Right hindlimb (tissue), 1 donor: Measurements from ENCODE around the gene SNTG2.
"Not testable (repeated sequence)": the region's sequence is repeated elsewhere in the genome, so short reads cannot be mapped to it uniquely, and the experiment has no call there.

Experiments used
- DNase-seq: peaks from one replicate; pipeline ENCODE4 v3.0.0-alpha.2; 2018

Gene SNTG2

GRCh38 chr2:1060372-1060771 is 109.7 kb downstream of the SNTG2 start:
- no peak for DNase-seq

- DNase-seq: no peak
Measured at GRCh38 chr2:1060987-1061386, 110.3 kb downstream of the SNTG2 start.

DNA sequence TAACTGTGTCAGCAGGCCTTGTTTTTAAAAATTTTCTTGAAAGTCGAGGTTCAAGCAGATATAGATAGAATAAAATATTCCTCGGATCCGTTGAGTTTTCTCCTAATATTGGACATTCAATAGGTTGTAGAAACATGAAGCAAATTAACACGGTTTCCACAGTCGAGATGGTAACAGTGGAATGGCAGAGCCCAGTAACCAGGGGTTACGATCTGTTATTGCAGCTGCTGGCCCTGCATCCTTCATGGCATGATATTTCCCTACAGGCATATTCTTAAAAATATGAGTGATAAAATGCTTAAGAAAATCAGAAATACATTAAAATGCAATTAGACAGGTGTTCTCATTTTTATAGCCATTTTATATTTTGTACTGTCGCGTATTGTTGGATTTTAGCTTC is 117.6 kb downstream of the SNTG2 start:
- no peak for DNase-seq

GRCh38 chr2:1068822-1069221 is 118.2 kb downstream of the SNTG2 start:
- DNase-seq: no peak

GRCh38 chr2:1069847-1070246 is 119.2 kb downstream of the SNTG2 start:
- DNase-seq: no peak

DNA sequence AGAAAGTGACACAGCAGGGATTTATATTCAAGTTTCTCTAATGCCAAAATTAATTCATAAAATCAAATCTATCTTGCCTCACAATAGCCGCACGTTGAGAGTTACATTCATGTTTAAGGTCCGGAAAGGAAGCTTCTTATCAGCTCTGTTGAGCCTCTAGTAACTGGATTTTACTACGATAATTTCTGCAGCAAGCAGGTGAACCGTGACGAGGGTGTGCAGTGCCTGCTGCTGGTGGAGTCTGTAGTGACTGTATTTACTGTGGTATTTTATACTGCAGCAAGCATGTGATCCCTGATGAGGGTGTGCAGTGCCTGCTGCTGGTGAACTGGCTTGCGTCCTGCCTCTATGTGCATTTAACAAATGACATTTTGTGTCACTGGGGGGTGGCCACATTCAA is 120.0 kb downstream of the SNTG2 start:
- no peak for DNase-seq

- no peak for DNase-seq
Measured at GRCh38 chr2:1071650-1072049, 121.0 kb downstream of the SNTG2 start.

GRCh38 chr2:1072250-1072649 is 121.6 kb downstream of the SNTG2 start:
- DNase-seq: no peak

GRCh38 chr2:1077911-1078310 is 127.3 kb downstream of the SNTG2 start:
- DNase-seq: no peak

DNA sequence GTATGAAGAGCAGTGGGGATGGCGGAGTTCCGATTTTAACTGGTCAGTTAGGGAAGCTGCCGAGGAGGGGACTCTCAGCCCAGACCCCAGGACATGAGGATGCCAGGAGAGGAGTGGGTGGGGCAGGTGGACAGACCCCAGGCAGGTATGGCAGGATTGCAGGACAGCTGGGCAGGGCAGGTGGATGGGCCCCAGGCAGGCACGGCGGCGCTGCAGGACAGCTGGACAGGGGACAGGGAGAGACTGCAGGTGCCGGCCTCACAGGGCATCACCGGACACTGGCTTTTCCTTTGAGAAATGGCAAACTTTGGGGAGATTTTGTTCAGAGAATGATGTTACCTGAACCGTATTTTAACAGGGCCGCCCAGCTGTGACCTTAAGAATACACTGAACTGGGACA is 127.7 kb downstream of the SNTG2 start:
- no peak for DNase-seq

DNA sequence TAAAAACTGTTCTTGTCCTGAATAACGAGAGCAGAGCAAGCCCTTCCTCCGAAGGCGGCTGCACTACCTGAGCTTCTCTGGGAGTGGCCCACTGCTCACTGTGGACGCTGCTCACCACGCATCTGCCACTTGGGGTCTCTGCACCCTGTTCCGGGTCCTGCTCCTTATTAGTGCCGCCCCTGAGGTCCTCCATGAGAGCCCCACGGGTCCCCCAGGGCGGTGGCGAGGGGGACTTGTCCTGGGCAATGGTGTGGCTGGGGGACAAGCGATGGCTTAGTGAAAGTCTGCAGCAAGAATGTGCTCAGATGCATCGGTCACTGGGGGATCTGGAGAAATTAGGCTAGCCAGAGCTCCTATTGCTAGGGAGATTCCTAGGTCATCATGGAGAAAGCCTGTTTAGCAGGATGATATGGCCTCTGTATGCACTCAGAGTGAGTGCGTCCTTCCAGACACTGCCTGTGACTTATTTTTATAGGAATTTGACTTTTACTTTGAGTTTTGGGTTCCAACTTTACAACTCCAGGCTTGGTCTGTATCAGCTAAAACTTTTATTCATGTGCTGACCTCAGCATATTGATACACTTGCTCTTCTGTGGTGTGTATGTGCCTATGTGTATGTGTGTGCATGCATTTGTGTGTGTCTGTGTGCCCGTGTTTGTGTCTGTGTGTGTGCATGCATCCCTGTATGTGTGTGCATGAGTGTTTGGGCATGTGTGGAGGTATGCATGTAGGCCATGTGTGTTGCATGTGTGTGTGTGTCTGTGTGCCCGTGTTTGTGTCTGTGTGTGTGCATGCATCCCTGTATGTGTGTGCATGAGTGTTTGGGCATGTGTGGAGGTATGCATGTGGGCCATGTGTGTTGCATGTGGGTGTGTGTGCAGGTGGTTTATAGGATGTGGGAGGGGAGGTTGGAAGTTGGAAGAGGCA is 129.5 kb downstream of the SNTG2 start:
- DNase-seq: no peak

- DNase-seq: peak; percentile 77
Measured at GRCh38 chr2:1081451-1082225, 131.0 kb downstream of the SNTG2 start.

DNA sequence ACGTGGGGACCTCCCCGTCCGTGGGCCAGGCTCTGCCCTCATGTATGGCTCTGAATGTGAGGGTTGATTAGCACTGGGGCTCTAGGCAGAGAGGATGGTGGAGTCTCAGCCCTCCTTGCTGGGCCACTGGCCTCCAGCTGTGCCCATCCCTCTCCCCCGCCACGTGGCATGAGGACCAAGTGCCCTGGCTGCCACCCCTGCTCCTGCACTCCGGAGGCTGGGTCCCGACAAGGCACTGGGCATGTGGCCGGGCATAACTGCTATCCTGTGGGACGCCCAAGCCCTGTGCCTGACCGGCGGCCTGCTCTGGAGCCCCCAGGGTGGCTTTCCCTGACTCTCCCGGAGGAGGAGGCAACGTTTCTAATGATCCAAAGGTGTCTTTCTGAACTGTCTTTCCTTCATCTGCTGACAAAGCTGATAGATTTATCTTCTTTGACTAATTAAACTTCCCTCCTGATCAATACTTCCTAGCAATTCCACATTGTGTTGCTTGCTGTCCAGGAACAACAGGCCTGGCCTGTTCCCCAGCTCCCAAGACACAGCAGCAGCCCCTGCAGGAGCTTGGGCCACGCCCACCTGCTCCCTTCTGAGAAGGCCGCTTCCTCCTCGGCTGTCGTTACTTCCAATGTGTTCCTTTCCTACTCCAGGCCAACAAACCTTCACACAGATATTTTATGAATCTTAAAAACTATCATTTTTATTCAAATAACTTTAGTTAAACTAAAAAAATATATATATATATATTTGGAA is 132.0 kb downstream of the SNTG2 start:
- no peak for DNase-seq

GRCh38 chr2:1088192-1088860 is 137.7 kb downstream of the SNTG2 start:
- no peak for DNase-seq

- DNase-seq: no peak
Measured at GRCh38 chr2:1088940-1089339, 138.3 kb downstream of the SNTG2 start.

DNA sequence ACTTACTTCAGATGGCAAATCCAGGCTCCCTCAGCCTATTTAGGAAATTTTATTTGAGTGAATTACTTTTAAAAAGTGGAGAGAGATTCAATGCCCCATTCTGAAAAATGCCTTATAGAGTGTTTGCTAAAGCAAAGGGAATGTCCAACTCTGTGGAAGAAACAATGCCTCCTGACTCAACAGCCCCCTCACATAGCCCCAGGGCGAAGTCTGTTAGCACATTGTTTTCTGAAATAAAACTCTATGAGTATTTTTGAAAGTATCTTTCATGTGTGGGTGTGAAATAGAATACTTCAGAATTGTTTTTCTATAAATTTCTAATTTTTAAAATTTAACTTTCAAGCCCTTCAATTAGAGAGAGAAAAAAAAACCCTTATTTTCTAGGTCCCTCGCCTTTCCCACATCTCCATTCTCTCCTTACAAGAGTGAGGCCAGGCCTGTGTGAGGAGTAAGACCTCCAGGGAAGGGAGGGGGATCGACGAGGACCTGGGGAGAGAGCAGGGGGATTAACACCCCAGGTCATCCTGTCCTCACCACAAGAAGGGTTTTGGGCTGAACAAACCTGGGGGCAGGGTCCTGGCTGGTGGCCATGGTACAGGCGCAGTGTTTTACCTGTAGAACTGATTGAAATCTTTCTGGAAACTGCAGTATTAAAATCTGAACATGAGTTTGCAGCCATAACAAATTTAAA is 141.4 kb downstream of the SNTG2 start:
- no peak for DNase-seq

- DNase-seq: not testable (repeated sequence)
Measured at GRCh38 chr2:1093668-1094067, 143.0 kb downstream of the SNTG2 start.

DNA sequence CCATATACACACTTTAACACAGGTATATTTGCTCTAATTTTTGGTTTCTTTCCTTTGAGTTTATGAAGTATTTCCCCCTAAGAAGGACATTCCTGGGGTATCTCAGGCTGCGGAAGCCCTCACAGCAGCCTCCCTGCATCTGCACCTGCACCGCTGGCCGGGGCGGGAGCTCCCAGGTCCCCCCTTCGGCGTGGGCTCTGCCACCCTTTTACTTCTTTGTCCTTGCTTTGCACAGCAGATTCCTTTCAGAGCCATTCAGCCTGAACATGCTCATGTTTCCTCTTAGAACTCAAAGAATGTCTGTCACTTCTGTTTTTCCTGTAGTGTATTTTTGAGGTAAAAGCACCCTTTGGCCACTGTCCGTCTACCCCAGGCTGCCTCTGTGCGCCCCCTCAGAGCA is 146.5 kb downstream of the SNTG2 start:
- DNase-seq: no peak

GRCh38 chr2:1099418-1099817 is 148.8 kb downstream of the SNTG2 start:
- no peak for DNase-seq

- no peak for DNase-seq
Measured at GRCh38 chr2:1101011-1101782, 150.5 kb downstream of the SNTG2 start.

GRCh38 chr2:1101982-1102590 is 151.4 kb downstream of the SNTG2 start:
- no peak for DNase-seq
